Body of pancreas (tissue), 4 donors: ENCODE measurements around the gene PTPRD. TPM values are rescaled to one million over a fixed set of nuclear protein-coding genes. Genes with fewer than 3 reads are reported as not detected.

Experiments used
- ATAC-seq: fragments of 150-250 bp; one replicate; pipeline ENCODE4 v1.9.1; 2016
- DNase-seq, 4 donors: peaks; one replicate each; pipeline ENCODE4 v3.0.0-alpha.2; 2019
- H3K27ac ChIP-seq, 4 donors: fragments of 200-600 bp; sonication (generic); 1 replicate in 3 of 4; 2 replicates in 1 of 4; pipeline versions ENCODE4 v1.5.1 to v1.6.1; 2016 to 2019; ENCODE audit warnings: mild to moderate bottlenecking in 1 of 4, mixed read lengths in 1 of 4, moderate library complexity in 1 of 4
- H3K27me3 ChIP-seq, 2 donors: fragments of 200-600 bp; sonication (generic); one replicate each; pipeline ENCODE4 v1.6.0; 2016; ENCODE audit warnings: mild to moderate bottlenecking in 1 of 2
- H3K36me3 ChIP-seq, 2 donors: fragments of 200-600 bp; sonication (generic); replicated peaks in 1 of 2; 2 replicates each; pipeline ENCODE4 v1.5.1; 2016; ENCODE audit warnings: low read depth in 2 of 2; ENCODE audit not compliant: insufficient read depth in 1 of 2
- H3K4me1 ChIP-seq: fragments of 200-600 bp; sonication (generic); one replicate; pipeline ENCODE4 v1.6.0; 2016
- H3K4me3 ChIP-seq, 2 donors: fragments of 200-600 bp; sonication (generic); 1 replicate in 1 of 2; 2 replicates in 1 of 2; pipeline ENCODE4 v1.5.1; 2016 to 2019
- H3K9me3 ChIP-seq, 3 donors: fragments of 200-600 bp; sonication (generic); 1 replicate in 2 of 3; 2 replicates in 1 of 3; pipeline ENCODE4 v1.5.1; 2016
- POLR2A ChIP-seq, 3 donors: fragments of 450-650 bp; IDR thresholded peaks; one replicate each; pipeline ENCODE4 v1.6.1; 2016; ENCODE audit warnings: antibody characterized with exemption in 3 of 3, mild to moderate bottlenecking in 2 of 3
- WGBS, 2 donors: methylation state at CpG; one replicate each; pipeline ENCODE4 v1.1.5; 2017; 5-methylcytosine and 5-hydroxymethylcytosine counted together
- intact Hi-C: fragments of 100-400 bp; cut with DNase I; formaldehyde crosslinking; loops from one replicate; pipeline ENCODE4 v1.15.1; 2023
- total RNA-seq, 2 donors: library from RNA; depleted of rRNA; stranded (reverse); fragments of >200 nt; gene quantifications; one replicate each; pipeline ENCODE4 v1.1.0, GENCODE V29; 2016
- TF ChIP-seq, protein P1 (sequence below), 7 experiments: fragments of 450-650 bp in 4 of 7; fragments of 200-600 bp in 3 of 7; sonication (generic) in 3 of 7; IDR thresholded peaks; one replicate each; pipeline ENCODE4 v1.5.1; 2016 to 2019; ENCODE audit warnings: antibody characterized with exemption in 7 of 7

Gene PTPRD
- total RNA-seq, 2 donors from 2014 or later = 4.3 to 4.9 TPM

DNA sequence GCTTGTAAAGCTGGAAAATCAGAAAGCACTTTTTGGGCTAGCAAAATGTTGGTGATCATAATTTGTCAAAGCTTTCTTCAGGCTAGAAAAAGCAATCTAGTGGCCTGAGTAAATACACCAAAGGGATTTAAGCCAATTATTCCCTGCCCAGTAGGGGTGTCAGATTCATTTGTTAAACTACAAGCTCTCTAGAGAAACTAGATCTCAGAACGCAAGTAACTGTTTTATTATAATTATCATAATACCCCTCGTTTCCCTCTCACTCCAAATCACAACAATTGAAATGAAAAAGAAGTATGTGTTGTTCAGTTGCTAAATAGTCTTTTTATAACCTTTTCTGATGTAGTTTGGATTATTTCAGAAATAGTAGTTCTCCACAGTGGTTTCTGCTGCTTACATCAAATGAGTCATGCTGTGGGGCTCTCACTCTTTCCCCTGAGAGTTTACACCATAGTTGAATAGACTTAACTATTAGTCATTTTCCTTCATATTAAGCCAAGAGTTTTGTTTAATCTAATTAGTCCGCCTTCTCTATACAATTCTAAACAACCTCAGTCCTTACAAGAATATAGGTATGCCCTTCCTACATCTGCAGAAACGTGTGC is 1894.6 kb downstream of the PTPRD start:
- Histone ChIP-seq H3K27me3 (no peaks in the 10 kb centered on the region), H3K4me1 (no peaks in the 10 kb centered on the region), H3K36me3 (no peaks in the 10 kb centered on the region), H3K4me3 (no peak overlapping the region), H3K9me3 (no peaks in the 10 kb centered on the region), H3K27ac (no peak overlapping the region)
- no peak for TF ChIP-seq POLR2A (IDR thresholded peaks at IDR 0.05)
- TF ChIP-seq, protein P1, sequence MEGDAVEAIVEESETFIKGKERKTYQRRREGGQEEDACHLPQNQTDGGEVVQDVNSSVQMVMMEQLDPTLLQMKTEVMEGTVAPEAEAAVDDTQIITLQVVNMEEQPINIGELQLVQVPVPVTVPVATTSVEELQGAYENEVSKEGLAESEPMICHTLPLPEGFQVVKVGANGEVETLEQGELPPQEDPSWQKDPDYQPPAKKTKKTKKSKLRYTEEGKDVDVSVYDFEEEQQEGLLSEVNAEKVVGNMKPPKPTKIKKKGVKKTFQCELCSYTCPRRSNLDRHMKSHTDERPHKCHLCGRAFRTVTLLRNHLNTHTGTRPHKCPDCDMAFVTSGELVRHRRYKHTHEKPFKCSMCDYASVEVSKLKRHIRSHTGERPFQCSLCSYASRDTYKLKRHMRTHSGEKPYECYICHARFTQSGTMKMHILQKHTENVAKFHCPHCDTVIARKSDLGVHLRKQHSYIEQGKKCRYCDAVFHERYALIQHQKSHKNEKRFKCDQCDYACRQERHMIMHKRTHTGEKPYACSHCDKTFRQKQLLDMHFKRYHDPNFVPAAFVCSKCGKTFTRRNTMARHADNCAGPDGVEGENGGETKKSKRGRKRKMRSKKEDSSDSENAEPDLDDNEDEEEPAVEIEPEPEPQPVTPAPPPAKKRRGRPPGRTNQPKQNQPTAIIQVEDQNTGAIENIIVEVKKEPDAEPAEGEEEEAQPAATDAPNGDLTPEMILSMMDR (IDR thresholded peaks at IDR 0.05) = no peak
- intact Hi-C loops = no loop called here
- DNase-seq (peak in 1 of 4 donors; percentile 10), ATAC-seq (no peak)
- WGBS, 2 donors = 36 to 40% methylated on average over 4 of the region's 4 CpGs

DNA sequence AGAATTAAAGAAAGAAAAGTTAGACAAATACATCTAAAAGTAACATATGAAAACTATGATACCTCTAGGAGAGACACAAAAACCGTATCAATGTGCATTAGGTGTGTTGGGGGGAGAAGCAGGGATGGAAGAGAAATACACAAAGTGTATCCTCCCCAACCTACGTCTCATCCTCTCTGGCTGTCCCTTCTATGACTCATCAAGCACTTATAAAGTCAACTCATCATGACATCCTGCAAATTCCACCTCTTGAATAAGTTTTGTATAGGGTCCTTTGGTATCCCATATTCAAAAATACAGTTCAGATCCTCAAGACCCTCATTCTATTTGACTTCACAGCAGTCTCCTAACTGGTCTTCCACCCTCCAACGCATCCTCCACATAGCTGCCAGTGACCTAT is 1895.7 kb downstream of the PTPRD start:
- Histone ChIP-seq H3K9me3 (no peaks in the 10 kb centered on the region), H3K4me3 (no peak overlapping the region), H3K4me1 (no peaks in the 10 kb centered on the region), H3K27ac (no peak overlapping the region), H3K36me3 (no peaks in the 10 kb centered on the region), H3K27me3 (no peaks in the 10 kb centered on the region)
- no peak for TF ChIP-seq POLR2A (IDR thresholded peaks at IDR 0.05)
- TF ChIP-seq, protein P1 (IDR thresholded peaks at IDR 0.05) = no peak
- DNase-seq = no peak
- intact Hi-C loops = no loop called here
- ATAC-seq = no peak
- 53 to 54% methylated on average over 3 of the region's 3 CpGs for WGBS, 2 donors

DNA sequence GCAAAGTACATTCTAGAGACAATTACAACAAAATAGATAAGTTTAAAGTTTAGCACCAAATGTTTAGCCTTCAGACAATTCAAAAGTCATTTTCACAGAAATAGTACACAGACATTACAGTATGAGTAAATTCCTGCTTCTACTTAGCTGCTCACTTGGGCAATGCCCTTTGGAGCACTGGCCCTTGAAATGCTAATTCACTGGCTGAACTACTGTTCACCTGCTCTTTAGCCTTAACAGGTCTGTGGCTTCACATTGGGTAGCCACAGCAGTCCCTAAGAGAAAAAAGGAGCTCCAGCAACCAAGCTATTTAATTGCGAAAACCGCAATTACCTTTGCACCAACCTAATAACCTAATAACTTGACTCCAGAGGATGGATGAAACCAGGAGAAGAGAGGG is 1897.0 kb downstream of the PTPRD start:
- TF ChIP-seq, protein P1 (IDR thresholded peaks at IDR 0.05) = no peak
- TF ChIP-seq POLR2A (IDR thresholded peaks at IDR 0.05) = no peak
- H3K27ac ChIP-seq = no peak overlapping the region
- ATAC-seq (no peak), DNase-seq (no peak)
- WGBS, 2 donors = 44 to 98% methylated on average over 2 of the region's 2 CpGs
- H3K4me1 ChIP-seq = no peaks in the 10 kb centered on the region
- no peaks in the 10 kb centered on the region for H3K27me3 ChIP-seq
- intact Hi-C loops = no loop called here
- H3K9me3 ChIP-seq = no peaks in the 10 kb centered on the region
- no peak overlapping the region for H3K4me3 ChIP-seq
- H3K36me3 ChIP-seq = no peaks in the 10 kb centered on the region

DNA sequence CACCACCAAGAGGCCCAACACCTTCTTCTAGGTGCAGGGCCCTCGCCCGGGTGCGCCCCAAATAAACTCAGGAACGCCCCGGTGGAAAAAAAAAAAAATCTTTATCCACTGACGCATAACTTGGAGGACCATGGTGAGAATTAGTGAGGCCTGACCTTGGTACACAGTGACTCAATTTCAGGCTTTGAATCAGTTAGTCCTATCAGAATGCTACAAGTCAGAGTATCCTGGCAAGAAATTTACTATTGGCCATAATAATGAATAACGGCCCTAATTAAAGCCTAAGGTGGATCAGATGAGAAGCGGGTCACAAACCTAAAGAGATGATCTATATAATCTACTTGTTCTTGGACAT is 1899.0 kb downstream of the PTPRD start:
- TF ChIP-seq, protein P1 (IDR thresholded peaks at IDR 0.05) = no peak
- TF ChIP-seq POLR2A (IDR thresholded peaks at IDR 0.05) = no peak
- intact Hi-C loops = no loop called here
- no peak for DNase-seq
- Histone ChIP-seq H3K4me3 (no peak overlapping the region), H3K36me3 (no peaks in the 10 kb centered on the region), H3K27me3 (no peaks in the 10 kb centered on the region), H3K4me1 (no peaks in the 10 kb centered on the region), H3K9me3 (no peaks in the 10 kb centered on the region), H3K27ac (no peak overlapping the region)
- WGBS, 2 donors = 75 to 76% methylated on average over 8 of the region's 8 CpGs
- ATAC-seq = no peak

DNA sequence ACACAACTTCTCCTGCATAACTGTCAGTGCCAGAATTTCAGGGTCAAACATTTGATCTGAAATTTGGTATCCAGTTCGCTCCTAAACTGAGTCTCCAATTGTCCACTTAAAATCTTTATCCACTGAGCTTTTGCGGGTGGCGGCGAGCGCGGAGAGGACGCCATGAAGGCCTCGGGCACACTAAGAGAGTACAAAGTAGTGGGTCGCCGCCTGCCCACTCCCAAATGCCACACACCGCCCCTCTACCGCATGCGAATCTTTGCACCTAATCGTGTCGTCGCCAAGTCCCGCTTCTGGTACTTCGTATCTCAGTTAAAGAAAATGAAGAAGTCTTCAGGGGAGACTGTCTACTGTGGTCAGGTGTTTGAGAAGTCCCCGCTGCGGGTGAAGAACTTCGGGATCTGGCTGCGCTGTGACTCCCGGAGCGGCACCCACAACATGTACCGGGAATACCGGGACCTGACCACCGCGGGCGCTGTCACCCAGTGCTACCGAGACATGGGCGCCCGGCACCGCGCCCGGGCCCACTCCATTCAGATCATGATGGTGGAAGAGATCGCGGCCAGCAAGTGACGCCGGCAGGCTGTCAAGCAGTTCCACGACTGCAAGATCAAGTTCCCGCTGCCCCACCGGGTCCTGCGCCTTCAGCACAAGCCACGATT is 1899.5 kb downstream of the PTPRD start:
- DNase-seq = no peak

More for the DNA sequence above, 1899.5 kb downstream of the PTPRD start:
- 89 to 95% methylated on average over 36 to 44 of the region's 44 CpGs for WGBS, 2 donors
- ATAC-seq = no peak
- TF ChIP-seq, protein P1 (IDR thresholded peaks at IDR 0.05) = no peak
- TF ChIP-seq POLR2A (IDR thresholded peaks at IDR 0.05) = no peak
- Histone ChIP-seq H3K9me3 (no peaks in the 10 kb centered on the region), H3K27ac (no peak overlapping the region), H3K27me3 (no peaks in the 10 kb centered on the region), H3K4me3 (no peak overlapping the region), H3K36me3 (no peaks in the 10 kb centered on the region), H3K4me1 (no peaks in the 10 kb centered on the region)
- intact Hi-C loops = no loop called here
